RCC 7860 (cell line): Measurements from ENCODE around the gene SRGAP2C.
"Not testable (repeated sequence)": the region's sequence is repeated elsewhere in the genome, so short reads cannot be mapped to it uniquely, and the experiment has no call there.

Source experiments
- DNase-seq: peaks from one replicate; pipeline ENCODE4 v3.0.0-alpha.2; 2015; ENCODE audit warnings: low spot score
- FAIRE-seq: peaks from 2 replicates; lab custom pipeline; 2012; peaks lifted over from hg19 to GRCh38; lab: Jason Lieb, UNC

Gene SRGAP2C

GRCh38 chr1:121275435-121275834 is 90.7 kb downstream of the SRGAP2C start:
- not testable (repeated sequence) for FAIRE-seq, DNase-seq

DNA sequence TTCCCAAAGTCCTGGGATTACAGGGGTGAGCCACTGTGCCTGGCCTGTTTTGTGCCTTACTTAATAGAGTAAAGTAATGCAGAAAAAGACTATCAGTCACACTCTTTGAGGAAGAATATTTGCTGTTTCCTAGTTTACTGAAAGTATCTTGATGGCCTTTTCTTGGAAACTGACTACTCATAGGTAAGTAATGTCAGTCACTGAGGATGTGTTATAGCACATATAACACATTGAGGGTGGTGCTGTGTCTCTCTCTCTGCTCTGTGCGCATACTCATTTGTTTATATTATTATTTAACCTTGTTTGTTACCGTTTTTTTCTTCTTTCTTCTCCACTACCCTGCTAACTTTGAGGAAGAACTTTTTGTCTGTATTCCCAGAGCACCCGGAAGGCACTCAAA is 93.4 kb downstream of the SRGAP2C start:
- DNase-seq, FAIRE-seq: not testable (repeated sequence)

GRCh38 chr1:121278777-121279547 is 94.2 kb downstream of the SRGAP2C start:
- DNase-seq, FAIRE-seq: not testable (repeated sequence)

- not testable (repeated sequence) for FAIRE-seq, DNase-seq
Observed at GRCh38 chr1:121279548-121279898, 94.7 kb downstream of the SRGAP2C start.

DNA sequence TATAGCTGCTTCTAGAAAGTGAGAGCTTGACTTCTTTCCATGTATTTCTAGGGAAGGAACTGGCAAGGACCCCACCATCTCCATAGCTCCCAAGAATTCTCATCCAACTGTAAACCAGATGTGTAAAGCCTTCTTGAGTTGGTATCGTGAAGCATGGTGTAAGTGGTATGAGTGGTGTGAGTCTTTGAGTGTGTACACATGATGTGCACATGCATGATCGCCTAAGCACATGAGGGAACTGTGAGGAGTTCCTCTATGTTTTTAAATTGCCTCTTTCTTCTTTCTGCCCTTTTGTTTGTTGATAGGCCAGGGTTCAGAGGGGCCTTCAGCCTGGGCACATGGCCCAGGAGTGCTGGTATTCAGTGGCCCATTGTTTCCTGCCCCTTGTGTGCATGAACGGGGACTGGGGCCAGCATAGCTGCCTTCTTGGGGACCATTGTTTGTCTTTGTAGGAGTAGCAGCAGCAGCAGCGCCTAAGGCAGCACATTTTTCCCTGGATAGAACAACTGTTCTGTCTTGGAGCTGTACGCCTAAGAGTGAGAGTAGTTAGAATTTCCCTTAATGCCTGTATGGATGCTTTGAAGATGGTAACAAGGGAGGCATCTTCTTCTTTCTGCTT is 96.0 kb downstream of the SRGAP2C start:
- DNase-seq, FAIRE-seq: not testable (repeated sequence)

DNA sequence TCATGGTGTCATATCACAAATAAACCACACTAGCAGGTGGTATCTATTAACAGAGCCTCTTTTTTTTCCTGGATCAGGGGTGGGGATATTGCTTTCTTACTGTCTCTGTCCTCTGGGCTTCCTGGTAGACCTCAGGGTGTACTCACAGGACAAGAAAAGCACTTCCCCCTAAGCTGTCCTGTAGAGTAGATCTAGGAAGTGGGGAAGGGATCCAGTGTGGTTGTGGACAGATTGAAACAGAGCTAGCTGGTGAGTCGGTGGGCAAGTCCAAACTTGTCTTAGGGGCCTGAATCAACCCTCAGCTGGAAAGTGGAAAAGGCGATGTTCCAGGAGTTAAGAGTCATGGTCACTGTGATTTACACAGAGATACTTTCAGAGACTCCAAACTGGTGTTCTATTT is 96.7 kb downstream of the SRGAP2C start:
- not testable (repeated sequence) for FAIRE-seq, DNase-seq

DNA sequence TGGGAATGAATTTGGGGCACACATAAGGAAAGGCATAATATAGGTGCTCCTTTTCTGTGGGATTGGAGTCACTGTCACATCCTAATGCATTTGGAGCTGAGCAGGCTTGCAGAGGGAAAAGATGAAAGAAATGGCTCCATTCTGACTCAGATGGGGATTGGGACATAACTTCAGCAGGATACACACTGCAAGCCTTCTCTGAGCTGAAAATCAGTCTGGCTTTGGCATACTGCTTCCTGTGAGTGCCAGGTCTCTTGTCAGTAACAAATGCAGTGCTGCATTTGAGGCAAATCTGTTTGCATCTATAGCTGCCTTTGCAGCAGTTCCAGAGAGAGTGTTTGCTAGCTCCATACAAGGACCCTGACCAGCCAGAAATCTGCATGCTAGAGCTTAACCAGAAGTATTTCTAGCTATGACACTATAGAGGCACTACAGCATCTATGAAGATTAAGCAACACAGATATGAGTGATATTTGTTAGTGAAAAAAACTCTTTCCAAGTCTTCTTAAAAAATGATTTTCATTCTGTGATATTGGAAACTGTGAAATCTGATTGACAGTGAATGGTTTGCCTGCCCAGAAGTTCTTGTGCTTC is 98.9 kb downstream of the SRGAP2C start:
- DNase-seq, FAIRE-seq: not testable (repeated sequence)

- not testable (repeated sequence) for DNase-seq, FAIRE-seq
Observed at GRCh38 chr1:121292590-121292989, 107.8 kb downstream of the SRGAP2C start.

GRCh38 chr1:121293263-121294204 is 108.8 kb downstream of the SRGAP2C start:
- peak; percentile 12 for DNase-seq
- not testable (repeated sequence) for FAIRE-seq

- not testable (repeated sequence) for DNase-seq, FAIRE-seq
Observed at GRCh38 chr1:121294205-121294570, 109.4 kb downstream of the SRGAP2C start.

GRCh38 chr1:121296563-121296962 is 111.8 kb downstream of the SRGAP2C start:
- not testable (repeated sequence) for FAIRE-seq, DNase-seq

DNA sequence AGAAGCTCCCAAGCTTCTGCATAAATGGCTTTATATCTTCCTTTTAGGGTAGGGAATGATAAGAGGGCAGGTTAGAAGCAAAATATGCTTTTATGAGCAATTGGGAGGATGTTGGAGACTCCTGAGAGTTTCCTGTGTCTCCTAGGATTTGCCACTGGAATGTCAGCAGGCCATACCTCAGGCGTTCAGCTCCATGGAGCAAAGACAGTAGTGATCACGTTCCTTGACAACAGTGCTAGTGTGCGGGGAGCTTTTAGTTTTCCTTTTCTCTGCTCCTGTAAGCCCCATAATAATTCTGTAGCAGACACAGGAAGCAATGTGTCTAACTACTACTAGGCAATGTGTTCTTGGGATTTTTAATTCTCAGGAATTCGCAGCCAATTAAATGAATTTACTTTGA is 113.8 kb downstream of the SRGAP2C start:
- not testable (repeated sequence) for FAIRE-seq, DNase-seq

- not testable (repeated sequence) for FAIRE-seq, DNase-seq
Observed at GRCh38 chr1:121299514-121300149, 114.9 kb downstream of the SRGAP2C start.

DNA sequence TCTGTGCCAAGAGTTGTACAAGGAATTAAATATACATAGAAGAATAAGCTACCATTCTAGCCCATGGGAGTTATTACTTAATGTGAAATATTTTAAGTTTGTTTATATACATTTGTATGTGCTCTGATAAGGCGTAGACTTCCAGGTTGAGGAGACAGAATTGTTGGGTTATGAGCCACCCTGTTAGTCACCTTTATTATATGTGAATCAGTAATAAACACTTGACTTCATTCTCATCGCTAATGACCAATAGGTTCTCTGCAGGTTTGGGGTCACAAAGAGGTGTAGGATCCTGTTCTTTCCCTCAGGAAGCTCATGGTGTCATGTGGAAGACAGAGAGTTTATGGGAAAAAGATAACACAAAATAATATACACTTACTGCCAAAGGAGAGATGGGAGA is 117.1 kb downstream of the SRGAP2C start:
- FAIRE-seq, DNase-seq: not testable (repeated sequence)

DNA sequence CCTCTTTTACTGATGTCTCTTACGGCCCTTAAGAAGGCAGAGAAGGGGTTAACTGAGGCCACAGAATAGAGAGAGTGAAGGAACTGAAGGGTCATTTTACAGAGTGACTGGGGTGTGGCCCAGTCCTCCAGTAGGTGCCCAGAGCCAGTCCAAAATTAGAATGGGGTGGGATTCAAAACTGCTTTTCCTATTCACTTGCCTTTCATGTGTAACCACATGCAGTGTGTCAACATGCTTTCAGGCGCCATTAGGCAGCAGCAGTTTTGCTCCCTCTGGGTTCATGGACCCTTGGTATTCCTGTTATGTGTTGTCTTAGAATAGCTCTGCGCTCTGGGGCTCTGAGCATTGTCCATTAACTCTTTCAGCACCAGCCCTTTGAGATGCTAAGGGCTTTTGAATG is 123.0 kb downstream of the SRGAP2C start:
- not testable (repeated sequence) for DNase-seq, FAIRE-seq

DNA sequence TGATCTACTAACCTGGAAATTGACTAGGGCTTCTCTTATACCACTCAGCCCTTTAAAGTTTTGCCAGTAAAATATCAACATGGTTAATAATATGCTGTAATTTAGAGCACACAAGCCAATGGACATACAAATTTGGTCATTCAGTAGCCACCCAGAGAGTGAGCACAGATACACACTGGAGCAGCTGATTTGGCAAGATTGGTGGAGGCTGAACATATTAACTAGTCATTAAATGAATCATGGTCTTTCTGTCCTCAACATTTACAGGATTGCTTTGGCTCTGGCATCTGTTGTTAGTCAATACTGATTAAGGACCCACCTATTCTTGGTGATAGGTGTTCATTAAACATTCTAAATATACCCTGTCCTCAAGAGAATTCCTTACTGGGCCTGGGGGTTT is 130.7 kb downstream of the SRGAP2C start:
- FAIRE-seq = not testable (repeated sequence)

DNA sequence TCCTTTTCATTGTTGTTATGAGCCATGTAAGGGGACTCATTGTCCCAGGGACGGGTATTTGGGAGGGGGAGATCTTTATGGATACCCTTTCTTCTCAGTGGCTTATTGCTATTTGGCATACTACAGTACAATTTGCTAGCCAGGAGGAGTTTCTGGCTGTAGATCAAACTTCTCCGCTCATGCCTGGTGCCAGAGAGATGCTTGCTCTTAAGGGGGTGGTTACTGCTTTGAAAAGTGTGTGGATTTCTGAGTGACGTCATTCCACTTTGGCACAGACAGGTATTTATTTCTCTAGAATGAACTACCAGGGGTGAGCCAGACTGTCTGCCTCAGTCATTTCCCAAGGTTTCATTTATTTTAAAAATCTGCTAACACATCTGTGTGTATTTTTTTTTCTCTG is 131.3 kb downstream of the SRGAP2C start:
- not testable (repeated sequence) for FAIRE-seq

More for the DNA sequence above, 130.7 kb downstream of the SRGAP2C start:
- not testable (repeated sequence) for DNase-seq

DNA sequence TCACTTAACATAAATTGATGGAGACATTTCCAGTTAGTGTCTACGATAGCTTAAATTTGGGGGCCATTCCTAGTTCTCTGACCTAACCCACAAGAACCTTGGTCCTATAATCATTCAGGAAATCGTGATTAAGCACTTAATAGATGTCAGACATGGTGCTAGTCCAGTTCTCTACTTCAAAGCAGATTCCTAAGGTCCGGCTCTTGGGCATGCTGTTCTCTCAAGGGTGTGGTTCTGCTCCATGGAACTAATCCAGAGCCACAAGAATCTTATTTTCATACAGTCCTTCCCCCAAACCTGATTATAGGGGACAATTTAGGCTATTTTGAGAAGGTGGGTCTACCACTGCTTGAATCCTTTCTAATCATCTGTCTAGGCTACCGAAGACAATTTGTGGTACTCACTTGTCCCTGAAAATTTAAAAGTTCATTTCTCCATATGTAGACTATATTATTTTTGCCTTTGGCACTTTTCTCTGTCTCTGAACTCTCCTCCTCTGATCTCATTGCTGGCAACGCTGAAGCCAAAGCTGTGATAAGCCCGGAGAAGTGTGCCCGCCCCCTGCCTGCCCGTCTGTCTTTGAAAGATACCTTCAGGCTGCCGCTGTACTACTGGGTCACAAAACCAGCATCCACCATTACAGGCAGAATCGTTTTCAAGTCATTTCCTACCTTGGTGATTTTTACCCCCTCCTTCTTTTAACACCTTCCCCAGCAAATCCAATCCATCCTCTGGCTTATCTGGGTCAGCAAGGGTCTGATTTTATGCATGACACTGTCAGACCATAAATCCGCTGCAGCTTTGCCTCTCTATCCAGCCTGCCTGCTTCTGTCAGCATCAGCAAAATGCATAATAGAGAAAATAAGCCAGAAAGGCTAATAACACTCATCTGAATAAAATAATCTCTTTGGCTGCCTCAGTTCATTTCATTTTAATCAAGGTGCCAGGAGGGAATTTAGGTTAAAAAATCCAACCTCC is 133.0 kb downstream of the SRGAP2C start:
- FAIRE-seq, DNase-seq: not testable (repeated sequence)

More for the DNA sequence above, 131.3 kb downstream of the SRGAP2C start:
- DNase-seq = not testable (repeated sequence)

DNA sequence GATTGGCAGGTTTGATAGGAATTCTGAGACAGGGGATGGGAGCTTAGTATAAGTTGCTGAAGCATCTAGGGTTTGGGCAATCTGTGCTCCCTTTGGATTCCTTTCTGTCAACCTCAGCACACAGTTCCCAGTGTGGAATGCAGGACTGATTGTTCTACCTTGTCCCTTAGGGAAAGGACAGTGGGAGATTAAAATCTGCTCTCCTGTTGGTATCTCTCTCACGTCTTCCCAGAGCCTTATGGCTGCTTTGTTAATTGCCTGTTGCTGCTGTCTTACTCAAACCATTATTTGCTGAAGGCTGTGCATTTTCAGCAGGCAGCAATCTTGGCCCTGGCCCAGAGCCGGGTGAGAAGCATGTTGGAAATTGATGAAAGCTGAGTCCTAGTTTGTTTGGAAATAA is 133.9 kb downstream of the SRGAP2C start:
- not testable (repeated sequence) for FAIRE-seq, DNase-seq
